ENCODE measurements around the gene B4GALNT2.

B4GALNT2 gene

DNA sequence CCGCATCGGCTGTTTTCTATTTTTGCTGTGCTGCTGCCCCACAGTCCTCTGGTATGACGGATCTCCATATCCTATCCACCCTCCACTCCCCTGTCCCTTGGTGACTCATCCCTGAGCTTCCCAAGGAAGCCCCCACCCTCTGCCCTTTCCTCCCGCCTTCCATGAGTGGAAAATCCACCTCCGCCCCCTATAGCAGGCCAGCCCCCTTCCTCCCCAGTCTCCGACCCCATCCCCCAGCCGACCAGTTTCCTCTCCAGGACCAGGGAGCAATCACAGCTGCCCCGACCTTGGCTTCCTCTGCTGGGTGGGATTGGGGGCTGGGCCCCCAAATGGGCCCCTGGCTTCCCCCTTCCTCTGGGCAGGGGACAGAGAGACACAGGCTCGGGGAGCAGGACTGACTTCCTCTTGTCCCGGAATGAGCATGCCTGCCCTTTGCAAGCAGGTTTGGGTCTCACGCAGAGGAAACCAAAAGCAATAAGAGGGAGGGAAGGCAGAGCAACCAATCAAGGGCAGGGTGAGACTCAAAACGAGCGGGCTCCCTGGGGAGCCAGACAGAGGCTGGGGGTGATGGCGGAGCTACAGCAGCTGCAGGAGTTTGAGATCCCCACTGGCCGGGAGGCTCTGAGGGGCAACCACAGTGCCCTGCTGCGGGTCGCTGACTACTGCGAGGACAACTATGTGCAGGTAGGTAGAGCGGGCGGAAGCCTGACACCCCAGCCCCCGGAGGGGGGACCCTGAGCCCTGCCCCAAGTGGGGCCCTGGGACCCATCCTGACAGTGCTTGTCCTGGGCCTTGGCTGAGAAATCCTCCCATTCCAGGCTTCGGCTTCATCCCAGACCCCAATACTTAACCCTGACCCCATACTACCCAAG is 77.8 kb downstream of the B4GALNT2 start, which contains the start of the genes ABI3 and GNGT2:
Gene ABI3 (plus strand): TSS at position 550 of the 872 bp plus-strand sequence. CDS start 18 bp downstream, at position 568.
Gene GNGT2 (minus strand): TSS at position 417 of the 872 bp plus-strand sequence. CDS start 3,152 bp downstream, outside the sequence.
- Histone ChIP-seq H2AFZ (ENCODE audit: low read depth, low read length) (no peak within 1 kb of the TSS), H3K4me1 (ENCODE audit: insufficient read depth, low read length) (no peaks in the 10 kb centered on the region), H3K36me3 (ENCODE audit: insufficient read depth, low read length) (no peaks in the 10 kb centered on the region), H3K4me3 (ENCODE audit: low read length) (no peak within 1 kb of the TSS), H3K9me3 (ENCODE audit: low read length) (no peaks in the 10 kb centered on the region), H3K27me3 (ENCODE audit: insufficient read depth, low read length) (peaks cover 18% of the 10 kb centered on the region)

DNA sequence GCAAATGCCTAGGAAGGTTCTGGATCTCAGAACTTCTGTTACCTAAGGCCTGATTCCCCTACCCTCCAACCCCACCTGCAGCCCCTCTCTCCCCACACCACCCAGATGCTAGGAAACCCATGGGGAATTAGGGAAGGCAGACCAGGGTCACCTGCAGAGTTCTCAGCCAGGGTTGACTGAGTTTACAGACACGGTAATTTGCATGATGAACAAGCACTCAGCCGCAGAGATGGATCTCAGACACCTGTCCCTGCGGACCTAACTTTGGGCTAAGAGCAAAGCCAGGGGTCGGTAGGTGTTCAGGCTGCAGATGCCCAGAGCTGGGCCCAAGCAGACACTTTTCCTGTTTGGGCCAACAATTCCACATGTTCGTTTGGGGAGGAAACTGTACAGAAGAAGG is 80.8 kb downstream of the B4GALNT2 start:
- no peaks in the 10 kb centered on the region for H3K36me3 ChIP-seq (ENCODE audit: insufficient read depth, low read length)
- H3K4me1 ChIP-seq (ENCODE audit: insufficient read depth, low read length): no peaks in the 10 kb centered on the region
- no peak overlapping the region for H2AFZ ChIP-seq (ENCODE audit: low read depth, low read length)
- no peaks in the 10 kb centered on the region for H3K9me3 ChIP-seq (ENCODE audit: low read length)
- peaks cover 20% of the 10 kb centered on the region for H3K27me3 ChIP-seq (ENCODE audit: insufficient read depth, low read length)
- H3K4me3 ChIP-seq (ENCODE audit: low read length): no peak overlapping the region

DNA sequence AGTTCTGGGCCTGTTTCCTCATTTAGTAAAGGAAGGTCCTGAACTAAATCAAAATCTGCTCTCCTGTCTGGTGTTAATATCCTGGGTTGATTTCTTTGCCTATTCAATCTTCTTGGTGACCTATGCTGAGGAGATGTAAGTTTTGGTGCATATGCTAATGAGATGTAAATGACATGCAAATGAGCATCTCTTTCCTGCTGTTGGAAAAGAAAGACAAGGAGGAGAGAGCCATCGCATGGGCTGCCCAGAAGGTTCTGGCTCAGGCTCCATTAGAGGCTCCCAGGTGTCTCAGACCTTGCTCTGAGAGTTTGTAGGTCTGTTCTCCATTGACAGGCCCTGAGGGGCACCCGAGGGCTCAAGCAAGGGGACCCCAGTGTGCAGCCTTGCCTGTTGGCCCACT is 81.3 kb downstream of the B4GALNT2 start:
- H3K36me3 ChIP-seq (ENCODE audit: insufficient read depth, low read length): no peaks in the 10 kb centered on the region
- H3K4me3 ChIP-seq (ENCODE audit: low read length): no peak overlapping the region
- no peaks in the 10 kb centered on the region for H3K4me1 ChIP-seq (ENCODE audit: insufficient read depth, low read length)
- H2AFZ ChIP-seq (ENCODE audit: low read depth, low read length): no peak overlapping the region
- H3K27me3 ChIP-seq (ENCODE audit: insufficient read depth, low read length): peaks cover 19% of the 10 kb centered on the region
- no peaks in the 10 kb centered on the region for H3K9me3 ChIP-seq (ENCODE audit: low read length)

DNA sequence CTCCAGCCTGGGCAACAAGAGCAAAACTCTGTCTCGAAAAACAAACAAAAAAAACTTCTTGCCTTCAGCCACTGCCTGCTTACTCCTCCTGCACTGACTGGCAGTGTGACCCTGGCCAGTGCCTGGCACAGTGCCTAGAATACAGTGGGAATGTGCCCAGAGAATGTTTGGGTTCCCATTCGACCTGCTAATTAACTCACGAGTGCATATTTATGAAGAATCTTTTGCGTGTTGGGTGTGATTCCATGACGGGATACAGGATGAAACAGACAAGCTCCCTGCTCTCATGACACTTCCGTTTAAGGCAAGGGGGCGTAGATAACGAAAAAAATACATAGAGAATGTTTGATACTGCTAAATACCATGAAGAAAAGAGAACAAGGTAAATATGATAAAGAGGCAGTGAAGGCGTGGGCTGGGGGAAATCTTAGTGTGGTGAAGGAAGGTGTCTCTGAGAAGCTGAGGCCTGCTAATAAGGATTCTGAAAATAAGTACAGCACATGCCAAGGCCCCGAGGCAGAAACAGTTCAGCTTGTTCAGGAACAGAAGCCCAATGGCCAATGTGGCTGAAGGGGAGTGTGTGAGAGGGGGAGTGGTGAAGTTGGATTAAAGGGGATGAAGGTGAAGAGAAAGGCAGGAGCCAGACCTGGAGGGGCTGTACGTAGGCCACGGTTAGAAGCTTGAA is 82.2 kb downstream of the B4GALNT2 start:
- Histone ChIP-seq H3K4me1 (ENCODE audit: insufficient read depth, low read length) (no peaks in the 10 kb centered on the region), H2AFZ (ENCODE audit: low read depth, low read length) (no peak overlapping the region), H3K27me3 (ENCODE audit: insufficient read depth, low read length) (peaks cover 12% of the 10 kb centered on the region), H3K9me3 (ENCODE audit: low read length) (no peaks in the 10 kb centered on the region), H3K36me3 (ENCODE audit: insufficient read depth, low read length) (no peaks in the 10 kb centered on the region), H3K4me3 (ENCODE audit: low read length) (no peak overlapping the region)

DNA sequence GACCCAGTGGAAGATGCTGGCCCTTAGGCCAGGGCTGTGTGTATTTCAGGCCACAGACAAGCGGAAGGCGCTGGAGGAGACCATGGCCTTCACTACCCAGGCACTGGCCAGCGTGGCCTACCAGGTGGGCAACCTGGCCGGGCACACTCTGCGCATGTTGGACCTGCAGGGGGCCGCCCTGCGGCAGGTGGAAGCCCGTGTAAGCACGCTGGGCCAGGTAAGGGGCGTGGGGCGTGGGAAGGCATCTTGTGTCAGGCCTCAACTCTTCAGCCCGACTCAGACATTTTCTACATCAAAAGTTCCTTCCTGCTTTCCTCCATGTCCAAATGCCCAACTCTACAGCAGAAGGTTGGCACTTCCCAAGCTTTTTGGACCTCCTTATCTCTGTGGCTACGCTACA is 83.9 kb downstream of the B4GALNT2 start:
- H3K27me3 ChIP-seq (ENCODE audit: insufficient read depth, low read length): peaks cover 4% of the 10 kb centered on the region
- H3K9me3 ChIP-seq (ENCODE audit: low read length): no peaks in the 10 kb centered on the region
- no peaks in the 10 kb centered on the region for H3K36me3 ChIP-seq (ENCODE audit: insufficient read depth, low read length)
- no peaks in the 10 kb centered on the region for H3K4me1 ChIP-seq (ENCODE audit: insufficient read depth, low read length)
- H2AFZ ChIP-seq (ENCODE audit: low read depth, low read length): no peak overlapping the region
- H3K4me3 ChIP-seq (ENCODE audit: low read length): no peak overlapping the region

DNA sequence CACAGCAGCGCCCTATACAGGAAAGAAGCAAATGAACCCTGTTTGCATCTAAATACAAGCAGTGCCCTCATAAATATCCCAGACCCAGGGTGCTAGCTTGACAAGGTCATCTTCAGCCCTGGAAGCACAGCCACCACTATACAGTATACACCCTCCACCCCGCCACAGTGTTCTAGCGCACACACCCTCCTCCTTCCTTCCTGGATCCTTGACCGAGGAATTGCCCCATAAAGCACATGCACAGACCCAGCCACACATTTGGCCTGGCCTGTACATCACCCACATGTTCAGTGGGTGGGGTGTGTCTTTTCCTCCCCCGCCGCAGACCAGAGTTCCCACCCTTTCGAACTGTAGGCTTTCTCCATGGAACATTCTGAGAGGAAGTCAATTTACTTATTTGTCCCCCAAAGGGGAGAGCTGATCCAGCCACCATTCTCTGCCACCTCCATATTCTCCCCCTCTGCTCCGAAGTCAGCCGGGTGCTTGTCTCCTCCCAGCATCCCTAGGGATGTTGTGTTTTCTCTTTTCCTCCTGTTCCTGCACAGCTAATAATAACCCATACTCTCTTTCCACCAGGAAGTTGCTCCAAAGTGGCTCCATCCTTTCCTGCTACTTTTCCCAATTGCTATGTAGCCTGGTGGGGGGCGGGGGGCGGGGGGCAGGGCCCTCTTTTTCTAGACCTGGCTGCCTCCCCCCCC is 84.5 kb downstream of the B4GALNT2 start:
- Histone ChIP-seq H3K9me3 (ENCODE audit: low read length) (no peaks in the 10 kb centered on the region), H3K27me3 (ENCODE audit: insufficient read depth, low read length) (peaks cover 8% of the 10 kb centered on the region), H3K4me3 (ENCODE audit: low read length) (no peak overlapping the region), H3K36me3 (ENCODE audit: insufficient read depth, low read length) (no peaks in the 10 kb centered on the region), H3K4me1 (ENCODE audit: insufficient read depth, low read length) (no peaks in the 10 kb centered on the region), H2AFZ (ENCODE audit: low read depth, low read length) (no peak overlapping the region)

DNA sequence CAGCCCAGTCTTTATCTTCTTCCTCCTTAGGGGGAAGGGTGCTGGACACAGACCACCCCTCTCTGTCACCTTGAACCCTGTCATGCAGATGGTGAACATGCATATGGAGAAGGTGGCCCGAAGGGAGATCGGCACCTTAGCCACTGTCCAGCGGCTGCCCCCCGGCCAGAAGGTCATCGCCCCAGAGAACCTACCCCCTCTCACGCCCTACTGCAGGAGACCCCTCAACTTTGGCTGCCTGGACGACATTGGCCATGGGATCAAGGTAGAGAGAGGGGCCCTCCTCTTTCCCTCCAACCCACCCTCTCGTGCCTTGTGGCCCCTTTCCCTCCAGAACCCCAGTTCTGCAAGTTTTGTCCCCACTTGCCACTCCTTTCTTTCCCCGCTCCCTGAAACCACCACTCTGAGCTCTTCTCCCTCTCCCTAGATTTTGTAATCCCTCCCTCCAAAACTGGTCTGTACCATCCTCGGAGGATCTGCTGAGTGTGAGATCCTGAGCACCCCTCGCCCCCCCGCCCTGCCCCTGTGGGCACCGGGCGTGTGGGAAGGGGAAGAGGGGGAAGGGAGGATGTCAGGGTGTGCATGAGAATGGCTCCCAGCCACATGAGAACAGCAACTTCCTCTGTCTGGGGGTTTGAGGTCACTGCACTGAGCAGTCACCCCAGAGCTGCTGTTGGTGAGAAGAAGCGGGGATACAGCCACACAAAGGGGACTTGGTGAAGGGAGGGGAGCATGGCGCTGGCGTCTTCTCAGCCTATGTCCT is 85.3 kb downstream of the B4GALNT2 start:
- H3K9me3 ChIP-seq (ENCODE audit: low read length): no peaks in the 10 kb centered on the region
- no peaks in the 10 kb centered on the region for H3K36me3 ChIP-seq (ENCODE audit: insufficient read depth, low read length)
- peaks cover 15% of the 10 kb centered on the region for H3K27me3 ChIP-seq (ENCODE audit: insufficient read depth, low read length)
- no peaks in the 10 kb centered on the region for H3K4me1 ChIP-seq (ENCODE audit: insufficient read depth, low read length)
- no peak overlapping the region for H3K4me3 ChIP-seq (ENCODE audit: low read length)
- H2AFZ ChIP-seq (ENCODE audit: low read depth, low read length): no peak overlapping the region

DNA sequence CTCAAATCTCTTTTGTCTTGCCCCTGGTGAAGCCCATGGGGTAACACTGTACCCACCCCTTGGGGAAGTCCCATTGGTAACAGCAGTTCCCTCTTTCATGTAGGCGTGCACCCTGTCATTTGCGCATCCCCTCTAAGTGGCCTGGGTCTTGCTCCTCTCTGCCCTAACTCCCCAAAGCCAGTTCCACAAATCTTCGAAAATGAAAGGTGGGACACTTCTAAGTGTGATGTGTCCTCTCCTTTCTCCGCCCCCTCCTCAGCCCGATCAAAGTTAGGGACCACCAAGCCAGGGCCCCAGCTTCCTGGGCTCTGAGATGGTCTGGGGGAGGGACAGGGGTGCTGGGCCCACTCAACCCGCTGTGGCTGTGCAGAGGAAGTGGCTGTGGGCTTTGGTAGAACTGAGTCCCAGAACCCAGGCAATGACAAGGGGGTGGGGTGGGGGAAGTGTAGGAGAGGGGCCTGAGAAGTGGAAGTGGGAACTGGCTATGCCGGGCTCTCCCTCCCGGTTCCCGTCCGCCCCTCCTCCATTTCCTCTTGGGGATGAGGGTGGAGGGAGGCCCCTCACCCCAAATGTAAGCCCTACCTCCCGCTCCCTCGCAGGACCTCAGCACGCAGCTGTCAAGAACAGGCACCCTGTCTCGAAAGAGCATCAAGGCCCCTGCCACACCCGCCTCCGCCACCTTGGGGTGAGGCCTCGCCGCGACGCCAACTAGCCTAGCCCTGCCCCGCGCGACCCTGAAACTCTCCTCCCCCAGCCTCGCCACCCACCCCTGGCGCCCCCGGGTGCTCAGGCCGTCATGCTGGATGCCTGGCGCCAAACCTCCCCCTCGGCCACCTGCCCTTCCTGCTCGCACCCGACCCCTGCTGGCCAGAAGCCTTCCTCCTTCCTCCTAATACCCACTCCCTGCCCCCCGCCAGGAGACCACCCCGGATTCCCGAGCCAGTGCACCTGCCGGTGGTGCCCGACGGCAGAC is 86.7 kb downstream of the B4GALNT2 start:
- Histone ChIP-seq H3K9me3 (ENCODE audit: low read length) (no peaks in the 10 kb centered on the region), H3K27me3 (ENCODE audit: insufficient read depth, low read length) (peaks cover 29% of the 10 kb centered on the region), H2AFZ (ENCODE audit: low read depth, low read length) (no peak overlapping the region), H3K36me3 (ENCODE audit: insufficient read depth, low read length) (no peaks in the 10 kb centered on the region), H3K4me3 (ENCODE audit: low read length) (no peak overlapping the region), H3K4me1 (ENCODE audit: insufficient read depth, low read length) (no peaks in the 10 kb centered on the region)

DNA sequence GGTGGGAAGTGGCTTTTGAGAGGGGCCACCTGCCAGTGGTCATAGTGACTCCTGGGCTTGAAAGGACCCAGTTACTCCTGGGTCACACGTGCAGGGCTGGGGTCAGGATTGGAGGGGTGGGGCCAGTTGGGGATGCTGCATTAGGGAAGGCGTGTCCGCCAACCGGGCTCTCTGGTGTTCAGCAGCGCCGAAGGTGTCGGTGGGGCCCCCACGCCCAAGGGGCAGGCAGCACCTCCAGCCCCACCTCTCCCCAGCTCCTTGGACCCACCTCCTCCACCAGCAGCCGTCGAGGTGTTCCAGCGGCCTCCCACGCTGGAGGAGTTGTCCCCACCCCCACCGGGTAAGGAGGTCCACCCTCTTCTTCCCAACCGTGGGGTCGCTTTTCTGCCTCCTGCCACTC is 87.4 kb downstream of the B4GALNT2 start:
- peaks cover 36% of the 10 kb centered on the region for H3K27me3 ChIP-seq (ENCODE audit: insufficient read depth, low read length)

DNA sequence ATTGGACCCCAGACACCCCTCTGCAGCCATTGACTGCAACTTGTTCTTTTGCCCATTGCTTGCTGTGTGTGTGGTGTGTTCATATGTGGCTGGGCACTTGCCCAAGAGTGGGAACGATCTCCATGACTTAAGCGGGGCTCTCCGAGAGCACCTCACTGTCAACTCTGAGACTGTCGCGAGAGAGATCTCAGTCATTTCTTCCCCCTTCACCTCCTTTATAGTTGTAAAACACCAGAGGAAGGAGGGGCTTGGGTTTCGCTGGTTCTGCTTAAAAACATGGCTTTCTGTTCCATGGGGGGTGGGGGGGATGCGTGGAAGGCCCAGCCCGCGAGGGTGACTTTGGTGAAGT is 90.6 kb downstream of the B4GALNT2 start:
- Histone ChIP-seq H3K27me3 (ENCODE audit: insufficient read depth, low read length) (peaks cover 60% of the 10 kb centered on the region), H3K36me3 (ENCODE audit: insufficient read depth, low read length) (no peaks in the 10 kb centered on the region), H3K4me3 (ENCODE audit: low read length) (no peak overlapping the region)

More for the DNA sequence above, 87.4 kb downstream of the B4GALNT2 start:
- Histone ChIP-seq H3K4me3 (ENCODE audit: low read length) (no peak overlapping the region), H3K36me3 (ENCODE audit: insufficient read depth, low read length) (no peaks in the 10 kb centered on the region), H2AFZ (ENCODE audit: low read depth, low read length) (no peak overlapping the region), H3K9me3 (ENCODE audit: low read length) (no peaks in the 10 kb centered on the region), H3K4me1 (ENCODE audit: insufficient read depth, low read length) (no peaks in the 10 kb centered on the region)

DNA sequence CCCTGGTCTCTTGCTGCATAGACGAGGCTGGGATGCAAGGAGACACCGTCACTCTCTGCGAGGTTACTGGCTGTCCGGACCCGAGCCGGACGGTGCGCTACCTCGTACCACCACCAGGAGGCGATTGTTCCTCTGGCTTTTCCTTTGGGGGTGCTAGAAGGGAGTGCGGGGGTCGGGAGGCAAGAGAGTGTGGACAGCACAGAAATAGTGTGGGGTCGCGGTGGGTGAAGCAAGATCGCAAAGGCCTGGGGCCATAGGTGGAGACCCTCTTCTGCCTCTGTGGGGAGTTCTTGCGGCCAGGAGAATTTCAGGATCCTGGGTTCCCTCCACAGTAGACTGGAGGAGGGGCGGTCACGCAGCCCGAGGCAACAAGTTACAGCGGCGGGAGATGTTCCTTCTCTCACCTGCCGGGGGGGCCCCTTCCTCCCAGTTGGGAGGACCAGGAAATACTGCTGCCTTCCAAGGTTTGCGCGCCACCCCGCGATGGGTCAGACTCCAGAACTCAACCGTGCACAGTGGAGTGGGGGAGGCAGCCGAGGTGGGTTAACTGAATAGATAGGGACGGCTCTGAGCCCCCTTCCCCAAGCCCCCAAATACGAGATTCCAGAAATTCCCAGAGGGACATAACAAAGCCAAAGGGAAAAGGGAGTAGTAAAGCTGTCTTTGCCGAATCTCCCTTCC is 91.1 kb downstream of the B4GALNT2 start:
- no peak overlapping the region for H3K4me3 ChIP-seq (ENCODE audit: low read length)
- no peaks in the 10 kb centered on the region for H3K4me1 ChIP-seq (ENCODE audit: insufficient read depth, low read length)
- no peaks in the 10 kb centered on the region for H3K9me3 ChIP-seq (ENCODE audit: low read length)
- peaks cover 59% of the 10 kb centered on the region for H3K27me3 ChIP-seq (ENCODE audit: insufficient read depth, low read length)
- H2AFZ ChIP-seq (ENCODE audit: low read depth, low read length): no peak overlapping the region
- H3K36me3 ChIP-seq (ENCODE audit: insufficient read depth, low read length): no peaks in the 10 kb centered on the region

More for the DNA sequence above, 90.6 kb downstream of the B4GALNT2 start:
- no peaks in the 10 kb centered on the region for H3K9me3 ChIP-seq (ENCODE audit: low read length)
- no peaks in the 10 kb centered on the region for H3K4me1 ChIP-seq (ENCODE audit: insufficient read depth, low read length)
- H2AFZ ChIP-seq (ENCODE audit: low read depth, low read length): no peak overlapping the region

Data from neuron (in vitro differentiated cells).